ENCODE data around the gene PRKX. TPM values are rescaled to one million over a fixed set of nuclear protein-coding genes. Genes with fewer than 3 reads are reported as not detected.
"Not testable (repeated sequence)": the region's sequence is repeated elsewhere in the genome, so short reads cannot be mapped to it uniquely, and the experiment has no call there.

Gene PRKX
- 25.4 and 45.7 TPM in 2 replicates for total RNA-seq

DNA sequence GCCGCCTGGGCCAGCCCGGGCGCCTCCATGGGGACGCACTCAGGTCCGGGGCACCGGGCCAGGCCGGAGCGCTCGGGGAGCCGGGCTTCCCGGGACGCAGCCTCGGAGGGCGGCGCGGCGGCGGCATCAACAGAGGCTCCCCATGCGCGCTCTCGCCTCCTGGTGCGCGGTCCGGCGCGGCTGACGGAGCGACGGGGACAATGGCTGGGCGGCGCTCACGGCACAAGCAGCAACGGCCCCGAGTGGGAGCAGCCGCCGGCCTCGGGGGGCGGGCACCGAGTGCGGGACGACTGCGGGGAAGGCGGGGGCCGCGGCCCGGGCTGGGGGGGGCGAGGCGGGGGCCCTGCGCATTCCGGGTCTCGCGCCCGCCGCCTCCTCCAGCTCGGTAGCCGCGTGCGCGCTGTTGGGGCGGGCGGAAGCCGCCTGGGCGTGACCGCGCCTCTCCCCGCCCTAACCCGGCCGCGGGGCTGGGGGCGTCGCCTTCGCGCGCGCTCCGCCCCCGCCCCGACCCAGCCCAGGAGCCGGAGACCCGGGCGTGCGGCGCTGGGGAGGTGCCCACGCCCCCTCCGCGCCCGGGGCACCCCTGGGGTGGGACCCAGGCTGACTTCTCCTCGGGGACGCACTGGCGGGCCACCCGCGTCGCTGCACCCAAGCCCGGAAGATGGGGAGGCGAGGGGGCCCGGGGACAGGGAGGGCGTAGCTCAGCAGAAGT is at the start of gene PRKX:
PRKX (minus strand) TSS at position 425 of the 712 bp plus-strand sequence; CDS start at position 29, 396 bp downstream.
- no peak for DNase-seq (ENCODE audit: extremely low read depth, low read depth, low spot score)

DNA sequence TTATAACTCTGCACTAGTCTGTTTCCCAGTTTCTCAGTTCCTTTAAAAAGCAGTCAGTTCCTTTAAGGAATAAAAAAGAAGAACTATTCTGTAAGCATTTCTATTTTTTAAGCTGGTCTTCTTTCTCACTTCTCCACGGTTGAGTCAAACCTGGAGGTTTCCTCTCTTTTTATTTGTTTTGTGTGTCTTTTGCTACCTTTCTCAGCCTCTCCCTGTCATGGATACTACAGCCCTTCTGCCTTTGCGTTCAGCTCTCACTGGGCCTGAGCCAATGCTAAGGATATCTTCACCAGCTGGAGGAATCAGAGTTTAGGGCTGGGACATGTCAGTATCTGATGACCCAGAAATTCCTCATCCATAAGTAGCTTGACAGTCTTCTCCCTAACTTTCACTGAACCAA is 49.7 kb upstream of the PRKX start:
- no peak for DNase-seq (ENCODE audit: extremely low read depth, low read depth, low spot score)

DNA sequence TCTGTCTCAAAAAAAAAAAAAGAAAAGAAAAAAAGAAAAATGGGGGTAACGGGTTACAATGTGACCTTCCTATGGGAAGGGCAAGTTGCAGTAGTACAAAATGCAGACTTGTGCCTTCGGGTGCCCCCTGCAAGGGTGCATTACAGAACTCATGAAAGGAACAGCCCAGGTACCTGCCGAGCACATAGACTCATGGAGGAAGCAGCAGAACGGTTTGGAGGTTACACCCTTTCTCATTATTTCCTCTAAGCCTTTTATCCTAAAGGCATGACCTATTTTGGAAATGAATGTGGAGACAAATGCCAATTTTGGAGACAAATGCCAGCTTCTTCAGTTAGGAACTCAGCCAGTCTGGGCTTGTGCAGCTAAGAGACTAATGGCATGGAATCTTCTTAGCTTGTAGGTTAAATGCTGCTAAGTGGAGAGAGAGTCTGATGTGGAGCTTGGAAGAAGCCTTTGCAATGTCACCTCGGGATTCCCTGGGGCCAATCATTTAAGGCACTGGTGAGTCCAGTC is 44.1 kb upstream of the PRKX start:
- no peak for DNase-seq (ENCODE audit: extremely low read depth, low read depth, low spot score)

DNA sequence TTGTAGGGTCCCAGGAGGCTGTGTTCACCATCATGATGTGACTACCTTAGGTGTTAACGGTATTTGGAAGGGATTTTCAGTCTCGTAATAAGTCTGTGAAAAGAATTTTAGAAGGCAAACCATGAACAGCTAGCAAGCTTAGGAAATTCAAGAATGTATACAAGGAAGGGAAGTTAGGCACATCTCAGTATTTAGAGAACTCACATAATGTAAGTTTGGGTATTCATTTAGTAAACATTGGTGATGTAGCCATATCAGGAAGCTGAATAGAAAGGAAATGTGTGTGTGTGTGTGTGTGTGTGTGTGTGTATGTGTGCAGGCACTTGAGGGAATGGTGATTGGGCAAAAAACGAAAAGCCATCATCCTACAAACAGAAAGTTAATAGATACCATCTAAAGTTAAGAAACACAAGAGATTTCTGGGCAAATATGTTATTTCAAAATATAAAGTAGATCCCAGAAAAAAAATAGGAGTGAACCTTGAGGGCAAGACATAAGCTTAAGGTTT is 34.7 kb upstream of the PRKX start:
- DNase-seq (ENCODE audit: extremely low read depth, low read depth, low spot score), result no peak

DNA sequence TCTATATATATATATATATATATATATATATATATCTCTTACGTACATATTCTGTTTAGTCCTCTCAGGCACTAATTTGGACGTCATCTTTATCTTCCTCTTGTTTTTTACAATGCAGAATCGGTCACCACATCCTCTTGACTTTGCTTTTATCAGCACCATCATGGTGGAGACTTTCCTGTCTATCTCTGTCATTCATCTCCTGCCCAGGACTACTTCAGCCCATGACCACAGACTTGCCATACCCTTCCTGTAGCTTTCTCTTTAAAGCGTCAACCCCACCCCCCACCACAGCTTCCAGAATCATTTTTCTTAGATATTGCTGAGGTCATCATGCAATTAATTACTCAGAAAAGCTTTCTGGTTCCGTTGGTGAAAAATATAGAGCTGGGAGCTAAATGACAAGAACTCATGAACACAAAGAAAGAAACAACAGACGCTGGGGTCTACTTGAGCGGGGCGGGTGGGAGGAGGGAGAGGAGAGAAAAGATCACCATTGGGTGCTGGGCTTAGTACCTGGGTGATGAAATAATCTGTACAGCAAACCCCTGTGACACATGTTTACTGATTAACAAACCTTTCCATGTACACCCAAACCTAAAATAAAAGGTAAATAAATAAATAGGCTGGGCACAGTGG is 30.5 kb upstream of the PRKX start:
- no peak for DNase-seq (ENCODE audit: extremely low read depth, low read depth, low spot score)

DNA sequence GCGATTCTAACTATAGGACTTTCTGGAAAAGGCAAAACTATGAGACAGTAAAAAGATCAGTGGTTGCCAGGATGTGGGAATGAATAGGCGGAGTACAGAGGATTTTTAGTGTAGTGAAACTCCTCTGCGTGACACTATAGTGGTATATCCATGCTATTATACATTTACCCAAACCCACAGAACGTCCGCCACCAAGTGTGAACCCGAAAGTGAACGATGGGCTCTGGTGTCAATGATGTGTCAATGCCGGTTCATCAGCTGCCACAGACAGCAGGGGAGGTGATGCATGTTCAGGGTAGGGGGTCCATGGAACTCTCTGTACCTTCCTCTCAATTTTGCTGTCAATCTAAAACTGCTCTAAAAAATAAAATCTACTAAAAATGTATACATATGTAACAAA is 27.5 kb upstream of the PRKX start:
- not testable (repeated sequence) for DNase-seq (ENCODE audit: extremely low read depth, low read depth, low spot score)

DNA sequence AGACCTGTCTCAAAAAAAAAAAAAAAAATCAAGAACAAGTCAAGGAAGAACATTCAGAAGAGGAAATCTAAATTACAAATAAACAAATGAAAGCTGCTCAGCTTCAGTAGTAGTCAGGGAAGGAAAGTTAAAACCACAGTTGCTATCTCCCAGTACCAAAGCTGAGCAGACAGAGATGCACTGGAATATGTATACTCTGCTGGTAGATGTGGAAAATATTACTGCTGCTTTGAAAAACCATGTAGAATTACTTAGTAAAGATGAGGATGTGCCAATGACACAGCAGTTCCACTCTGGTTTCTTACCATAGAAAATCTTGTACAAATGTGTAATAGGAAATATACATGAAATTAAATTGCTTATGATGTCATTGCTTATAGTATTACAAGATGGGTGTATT is 25.1 kb upstream of the PRKX start:
- no peak for DNase-seq (ENCODE audit: extremely low read depth, low read depth, low spot score)

DNA sequence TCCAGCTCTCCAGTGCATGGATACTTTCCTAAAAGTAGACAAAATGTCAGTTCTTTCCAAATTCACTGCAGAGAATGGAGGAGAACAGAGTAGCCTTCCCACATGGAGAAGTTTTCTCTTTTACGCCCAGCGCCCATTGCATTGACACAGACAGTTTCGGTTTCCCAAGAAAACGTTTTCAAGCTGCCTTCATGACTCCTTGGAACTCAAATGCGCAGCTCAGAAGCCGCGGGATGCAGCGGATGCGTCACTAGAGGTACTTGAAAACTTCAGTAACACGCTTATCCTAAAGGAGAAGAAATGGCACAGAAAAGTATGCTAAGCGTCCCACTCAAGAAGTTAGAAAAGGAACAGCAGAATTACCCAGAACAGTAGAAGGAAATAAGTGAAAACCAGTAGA is 23.1 kb upstream of the PRKX start:
- not testable (repeated sequence) for DNase-seq (ENCODE audit: extremely low read depth, low read depth, low spot score)

DNA sequence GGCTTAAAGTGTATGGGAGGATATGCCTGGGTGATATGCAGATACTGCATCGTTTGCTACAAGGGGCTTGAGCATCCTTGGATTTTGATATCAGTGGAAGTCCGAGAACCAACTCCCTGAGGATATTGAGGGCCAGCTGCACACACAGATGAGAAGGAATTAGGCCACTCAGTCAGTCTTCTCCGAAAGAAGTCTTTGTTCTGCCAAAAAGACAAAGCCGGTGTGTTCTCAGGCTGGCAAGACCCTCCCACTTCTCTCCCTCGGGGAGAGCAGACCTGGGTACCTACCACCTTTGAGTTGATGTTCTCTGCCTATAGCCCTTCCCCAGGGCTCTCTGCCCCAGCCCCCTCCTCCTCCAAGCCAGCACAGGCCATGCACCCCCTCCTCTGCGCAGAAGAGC is 22.4 kb upstream of the PRKX start:
- not testable (repeated sequence) for DNase-seq (ENCODE audit: extremely low read depth, low read depth, low spot score)

DNA sequence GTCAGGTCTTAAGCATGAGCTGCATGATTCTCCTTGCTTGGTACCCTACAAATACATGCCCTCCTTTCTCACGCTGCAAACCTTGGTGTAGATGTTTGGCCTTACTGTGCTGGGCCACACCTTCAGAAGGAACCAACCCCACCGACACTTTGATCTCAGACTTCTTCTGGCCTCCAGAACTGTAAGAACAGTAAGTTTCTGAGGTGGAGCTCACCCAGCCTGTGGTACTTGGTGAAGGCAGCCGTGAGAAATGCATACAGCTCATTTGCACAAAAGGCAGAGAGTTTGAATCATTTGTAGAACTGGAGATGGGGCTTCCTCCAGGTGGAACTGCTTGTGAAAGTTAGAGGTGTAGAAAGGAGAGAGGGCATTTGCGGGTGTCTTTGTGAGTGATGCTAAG is 21.0 kb upstream of the PRKX start:
- DNase-seq (ENCODE audit: extremely low read depth, low read depth, low spot score), result not testable (repeated sequence)

DNA sequence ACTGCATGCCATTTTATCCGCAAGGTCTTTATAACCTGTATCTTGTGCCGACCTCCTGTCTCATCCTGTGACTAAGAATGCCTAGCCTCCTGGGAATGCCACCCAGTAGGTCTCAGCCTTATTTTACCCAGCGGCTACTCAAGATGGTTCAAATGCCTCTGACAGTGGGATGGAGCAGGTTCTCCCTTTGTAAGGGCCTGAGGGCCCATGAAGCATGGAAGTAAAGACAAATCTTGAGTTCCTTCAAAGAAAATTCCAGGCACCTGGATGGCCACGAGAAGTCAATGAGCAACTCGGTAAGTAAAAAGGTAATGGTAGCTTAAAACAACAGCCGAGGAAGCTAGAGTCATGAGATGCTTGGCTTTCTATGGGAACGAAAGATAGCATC is 19.6 kb upstream of the PRKX start:
- no peak for DNase-seq (ENCODE audit: extremely low read depth, low read depth, low spot score)

DNA sequence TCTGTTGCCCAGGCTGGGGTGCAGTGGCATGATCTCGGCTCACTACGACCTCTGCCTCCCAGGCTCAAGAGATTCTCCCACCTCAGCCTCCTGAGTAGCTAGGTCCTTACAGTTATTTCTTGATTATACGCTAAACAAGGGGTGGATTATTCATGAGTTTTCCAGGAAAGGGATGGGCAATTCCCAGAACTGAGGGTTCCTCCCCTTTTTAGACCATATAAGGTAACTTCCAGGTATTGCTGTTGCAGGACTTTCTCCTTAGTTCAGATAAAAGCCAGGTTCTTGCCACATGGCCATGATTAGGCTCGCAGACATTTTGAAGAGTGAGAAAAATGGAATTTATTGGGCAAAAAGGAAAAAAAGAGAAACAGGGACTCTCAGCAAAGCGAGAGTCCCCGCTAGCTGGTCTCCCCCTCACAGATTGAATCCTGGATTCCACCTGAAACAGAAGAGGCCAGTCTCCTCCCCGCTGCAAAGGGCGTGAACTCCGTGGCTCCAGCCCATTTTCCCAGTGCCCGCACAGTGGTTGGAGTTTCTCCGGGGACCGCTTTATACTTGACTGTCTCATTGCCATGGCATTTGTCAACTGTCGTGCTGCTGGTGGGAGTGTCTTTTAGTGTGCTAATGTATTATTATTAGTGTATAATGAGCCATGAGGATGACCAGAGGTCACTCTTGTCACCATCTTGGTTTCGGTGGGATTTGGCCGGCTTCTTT is 19.0 kb upstream of the PRKX start:
- not testable (repeated sequence) for DNase-seq (ENCODE audit: extremely low read depth, low read depth, low spot score)

DNA sequence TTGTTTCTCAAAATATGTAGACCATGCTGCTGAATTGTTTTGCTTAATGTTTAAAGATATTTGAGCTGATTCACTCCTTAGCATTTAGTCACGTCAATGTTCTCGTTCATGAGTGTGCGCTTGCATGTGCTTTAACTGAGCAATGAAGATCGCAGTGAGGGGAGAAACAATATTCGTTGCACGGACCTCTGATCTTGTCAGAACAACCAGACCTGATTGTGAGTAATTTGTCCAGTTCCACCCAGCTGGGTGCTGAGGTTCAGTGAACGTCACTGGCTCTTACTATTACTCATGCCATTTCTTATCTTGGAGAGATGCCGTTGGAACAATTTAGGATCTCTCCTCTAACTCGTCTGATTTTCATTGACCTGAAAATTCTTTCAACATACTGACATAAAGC is 15.0 kb upstream of the PRKX start:
- DNase-seq (ENCODE audit: extremely low read depth, low read depth, low spot score), result no peak

DNA sequence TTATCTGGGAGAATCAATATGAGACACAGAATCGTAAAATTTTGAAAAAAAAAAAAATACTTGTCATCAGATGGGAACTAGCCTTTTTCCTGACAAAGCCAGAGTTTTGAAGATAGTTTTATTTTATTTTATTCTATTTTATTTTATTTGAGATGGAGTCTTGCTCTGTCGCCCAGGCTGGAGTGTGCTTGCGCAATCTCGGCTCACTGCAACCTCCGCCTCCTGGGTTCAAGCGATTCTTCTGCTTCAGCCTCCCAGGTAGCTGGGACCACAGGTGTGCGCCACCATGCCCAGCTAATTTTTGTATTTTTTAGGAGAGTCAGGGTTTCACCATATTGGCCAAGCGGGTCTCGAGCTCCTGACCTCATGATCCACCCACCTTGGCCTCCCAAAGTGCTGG is 10.0 kb upstream of the PRKX start:
- not testable (repeated sequence) for DNase-seq (ENCODE audit: extremely low read depth, low read depth, low spot score)

DNA sequence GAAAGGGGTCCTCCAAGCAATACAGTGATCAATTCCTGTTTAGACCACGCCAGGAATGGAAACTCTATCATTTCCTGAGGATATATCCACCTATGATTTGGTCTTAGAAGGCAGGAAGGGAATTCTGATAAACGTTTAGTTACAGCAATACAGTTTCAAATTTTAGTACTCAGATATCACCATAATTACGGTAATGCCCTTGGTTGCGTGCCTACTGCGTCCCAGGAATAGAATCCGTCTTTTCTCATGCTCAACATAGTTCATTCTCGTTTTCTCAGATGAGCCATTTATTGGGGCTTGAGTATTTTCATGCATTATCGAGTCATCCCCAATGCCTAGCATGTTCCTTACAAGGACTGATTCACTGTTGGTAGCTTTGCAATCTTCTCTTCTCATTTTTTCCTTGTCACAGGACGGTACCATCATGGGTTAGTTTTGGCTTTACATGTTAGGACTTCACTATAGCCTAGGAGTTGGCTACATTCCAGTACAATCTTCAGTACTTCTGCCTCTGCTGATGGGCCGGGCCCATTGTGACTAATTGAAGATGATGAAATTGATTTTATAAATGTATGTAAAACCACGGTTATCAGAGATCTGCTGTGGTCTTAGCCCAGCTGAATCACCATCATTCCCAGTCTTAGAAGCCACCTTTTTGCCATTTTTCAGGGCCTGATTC is 4.4 kb upstream of the PRKX start:
- DNase-seq (ENCODE audit: extremely low read depth, low read depth, low spot score), result no peak

DNA sequence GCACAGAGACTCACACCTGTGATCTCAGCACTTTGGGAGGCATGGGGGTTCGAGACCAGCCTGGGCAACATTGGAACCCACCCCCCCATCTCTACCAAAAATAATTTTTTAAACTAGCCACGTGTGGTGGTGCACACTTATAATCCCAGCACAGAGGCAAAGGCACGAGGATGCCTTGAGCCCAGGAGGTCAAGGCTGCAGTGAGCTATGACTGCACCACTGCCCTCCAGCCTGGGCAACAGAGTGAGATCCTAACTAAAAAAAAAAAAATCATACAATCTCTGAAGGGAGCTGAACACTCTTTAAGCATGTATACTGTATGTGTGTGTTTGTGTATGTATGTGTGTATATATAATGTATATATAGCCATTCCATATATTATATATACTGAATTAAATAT is 2.5 kb upstream of the PRKX start:
- DNase-seq (ENCODE audit: extremely low read depth, low read depth, low spot score), result no peak

DNA sequence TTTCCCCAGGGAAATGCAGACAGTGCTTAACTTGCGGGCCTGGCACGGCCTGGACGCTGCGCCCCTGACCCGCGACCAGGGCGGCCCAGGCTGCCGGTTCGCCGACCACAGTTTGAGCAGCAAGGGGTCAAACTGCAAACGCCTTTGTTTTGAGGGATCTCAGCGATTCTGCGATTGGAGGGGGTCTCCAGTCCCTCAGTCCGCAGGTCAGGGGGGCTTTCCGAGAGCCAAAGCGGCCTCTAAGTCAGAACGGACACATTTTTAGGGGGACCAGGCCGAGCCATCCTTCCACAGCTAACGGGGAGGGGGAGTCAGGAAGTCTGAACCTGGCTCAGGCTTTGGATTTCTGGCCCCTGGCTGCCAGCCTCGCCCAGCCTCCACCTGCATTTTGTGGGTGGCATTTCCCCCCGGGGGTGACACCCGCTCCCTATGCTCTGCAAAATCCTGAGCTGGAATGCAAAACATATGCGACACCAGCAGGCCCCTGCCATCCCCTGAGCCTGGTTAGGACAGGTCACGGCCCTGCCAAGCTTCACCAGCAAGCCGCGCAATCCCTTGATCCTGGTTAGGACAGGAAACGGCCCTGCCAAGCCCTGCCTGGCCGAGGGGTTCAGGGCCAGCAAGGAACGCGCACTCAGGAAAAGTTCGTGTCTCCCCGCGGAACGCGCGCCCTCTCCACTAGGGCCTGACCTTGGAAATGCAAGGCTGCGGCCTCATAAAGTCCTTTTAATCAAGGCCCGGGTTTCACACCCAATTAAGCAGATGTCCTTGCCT is 1.4 kb upstream of the PRKX start:
- DNase-seq (ENCODE audit: extremely low read depth, low read depth, low spot score), result not testable (repeated sequence)

DNA sequence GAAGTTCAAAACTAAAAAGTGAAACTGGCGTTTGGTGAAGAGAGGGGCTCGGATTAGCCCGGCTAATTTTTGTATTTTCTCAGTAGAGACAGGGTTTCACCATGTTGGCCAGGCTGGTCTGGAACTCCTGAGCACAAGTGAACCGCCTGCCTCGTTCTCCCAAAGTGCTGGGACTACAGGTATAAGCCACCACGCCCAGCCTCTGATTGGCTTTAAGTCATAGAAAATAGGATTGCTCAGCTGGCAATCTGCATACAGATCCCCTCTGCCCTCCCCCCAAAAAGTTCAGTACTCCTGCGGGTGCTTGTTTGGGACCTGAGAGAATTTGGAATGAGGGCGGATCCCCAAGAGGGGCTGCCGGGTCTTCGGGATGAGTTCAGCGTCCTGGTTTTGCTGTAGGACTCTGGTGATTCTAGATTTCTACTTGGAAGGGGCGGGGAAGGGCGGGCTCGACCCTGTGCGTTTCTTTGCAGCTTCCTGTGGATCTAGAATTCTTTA is 537 bp upstream of the PRKX start:
- no peak for DNase-seq (ENCODE audit: extremely low read depth, low read depth, low spot score)

DNA sequence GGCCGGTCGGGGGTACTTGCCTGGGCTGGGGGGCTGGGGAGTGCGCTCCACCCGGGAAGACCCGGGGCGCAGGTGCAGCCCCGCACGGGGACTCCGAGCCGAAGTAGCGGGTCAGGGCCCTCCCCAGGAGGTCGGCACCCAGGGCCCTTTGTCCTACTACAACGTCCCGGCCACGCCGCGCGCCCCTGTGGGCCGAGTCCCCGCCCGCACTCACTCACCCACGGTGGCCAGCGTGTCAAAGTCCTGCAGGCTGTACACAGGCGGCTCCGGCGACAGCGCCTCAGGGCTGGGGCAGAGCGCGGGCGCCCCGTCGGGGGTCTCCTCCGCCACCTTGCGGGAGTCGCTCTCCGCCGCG is 602 bp downstream of the PRKX start:
- no peak for DNase-seq (ENCODE audit: extremely low read depth, low read depth, low spot score)
